BJ (cell line): ENCODE data around the gene AADACL4. TPM values are rescaled to one million over a fixed set of nuclear protein-coding genes. Genes with fewer than 3 reads are reported as not detected.

ENCODE experiments used
- CTCF ChIA-PET: fragments of 350-600 bp; formaldehyde crosslinking; extraction: SDS; loops from one replicate; lab custom pipeline; 2021; ENCODE audit warnings: antibody characterized with exemption, inconsistent platforms; lab: Yijun Ruan, JAX
- POLR2A ChIA-PET: fragments of 300-600 bp; sonication (Branson Sonifier 250); formaldehyde crosslinking; extraction: SDS; loops from one replicate; lab custom pipeline; 2021; ENCODE audit warnings: antibody characterized with exemption; lab: Charles Lee
- DNase-seq: peaks from one replicate; pipeline ENCODE4 v3.0.0-alpha.2; 2011; ENCODE audit warnings: low read depth
- H3K27me3 ChIP-seq: 2 replicates; pipeline ENCODE4 v1.6.0; 2011; ENCODE audit warnings: low read length; ENCODE audit not compliant: control insufficient read depth, insufficient read depth
- H3K36me3 ChIP-seq: 2 replicates; pipeline ENCODE4 v1.5.1; 2011; ENCODE audit warnings: low read length; ENCODE audit not compliant: control insufficient read depth, insufficient read depth
- H3K4me3 ChIP-seq: 2 replicates; pipeline ENCODE4 v1.5.1; 2011; ENCODE audit warnings: low read depth, mild to moderate bottlenecking, control low read depth, low read length
- polyA plus RNA-seq: library from polyadenylated mRNA; depleted of rRNA; stranded (reverse); fragments of >200 nt; gene quantifications from 2 replicates; pipeline ENCODE4 v1.2.3, GENCODE V29; 2011
- TF ChIP-seq, protein P1 (sequence below): IDR thresholded peaks from 2 replicates; pipeline ENCODE4 v1.5.1; 2011; ENCODE audit warnings: low read depth, mild to moderate bottlenecking, control low read depth, inconsistent platforms, low read length, moderate library complexity; ENCODE audit not compliant: insufficient read depth

Gene AADACL4
- polyA plus RNA-seq, 1 experiment, result 0.20 TPM

DNA sequence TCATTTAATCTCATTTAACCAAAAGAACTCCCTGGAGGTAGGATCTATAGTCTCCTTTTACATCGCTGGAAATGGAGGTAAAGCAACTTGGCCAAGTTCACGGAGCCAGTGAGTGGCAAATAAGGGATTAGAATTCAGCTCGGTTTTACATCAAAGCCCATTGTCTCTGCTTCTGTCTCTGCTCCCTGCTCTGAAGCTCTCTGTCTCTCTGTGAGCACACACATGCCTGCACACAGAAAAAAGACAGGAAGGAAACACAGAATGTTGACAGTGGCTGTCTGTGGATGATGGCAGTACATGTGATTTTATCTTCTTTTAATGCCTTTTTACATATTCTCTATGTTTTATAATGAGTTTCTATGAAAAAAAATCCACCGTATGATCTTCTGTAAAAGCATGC lies 17.0 kb upstream of the AADACL4 start:
- Histone ChIP-seq H3K4me3 (no peak overlapping the region), H3K27me3 (no peaks in the 10 kb centered on the region), H3K36me3 (no peaks in the 10 kb centered on the region)
- ChIA-PET POLR2A (no interaction called here), CTCF (interaction anchor here (0.7 kb wide), 1 partner anchor 25 kb away, joined by 3 read pairs; no protein-coding TSS in a partner anchor)
- TF ChIP-seq, protein P1, sequence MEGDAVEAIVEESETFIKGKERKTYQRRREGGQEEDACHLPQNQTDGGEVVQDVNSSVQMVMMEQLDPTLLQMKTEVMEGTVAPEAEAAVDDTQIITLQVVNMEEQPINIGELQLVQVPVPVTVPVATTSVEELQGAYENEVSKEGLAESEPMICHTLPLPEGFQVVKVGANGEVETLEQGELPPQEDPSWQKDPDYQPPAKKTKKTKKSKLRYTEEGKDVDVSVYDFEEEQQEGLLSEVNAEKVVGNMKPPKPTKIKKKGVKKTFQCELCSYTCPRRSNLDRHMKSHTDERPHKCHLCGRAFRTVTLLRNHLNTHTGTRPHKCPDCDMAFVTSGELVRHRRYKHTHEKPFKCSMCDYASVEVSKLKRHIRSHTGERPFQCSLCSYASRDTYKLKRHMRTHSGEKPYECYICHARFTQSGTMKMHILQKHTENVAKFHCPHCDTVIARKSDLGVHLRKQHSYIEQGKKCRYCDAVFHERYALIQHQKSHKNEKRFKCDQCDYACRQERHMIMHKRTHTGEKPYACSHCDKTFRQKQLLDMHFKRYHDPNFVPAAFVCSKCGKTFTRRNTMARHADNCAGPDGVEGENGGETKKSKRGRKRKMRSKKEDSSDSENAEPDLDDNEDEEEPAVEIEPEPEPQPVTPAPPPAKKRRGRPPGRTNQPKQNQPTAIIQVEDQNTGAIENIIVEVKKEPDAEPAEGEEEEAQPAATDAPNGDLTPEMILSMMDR, result no peak
- DNase-seq, result no peak

- CTCF ChIA-PET, result interaction anchor here (0.7 kb wide), 1 partner anchor 25 kb away, joined by 3 read pairs; no protein-coding TSS in a partner anchor
- Histone ChIP-seq H3K4me3 (no peak overlapping the region), H3K36me3 (no peaks in the 10 kb centered on the region), H3K27me3 (no peaks in the 10 kb centered on the region)
- TF ChIP-seq, protein P1, result no peak
- DNase-seq, result no peak
- POLR2A ChIA-PET, result no interaction called here
Observed at GRCh38 chr1:12627296-12627695, 16.6 kb upstream of the AADACL4 start.

- ChIA-PET CTCF (interaction anchor here (1.5 kb wide), 1 partner anchor 29 kb away, joined by 3 read pairs; no protein-coding TSS in a partner anchor), POLR2A (no interaction called here)
- Histone ChIP-seq H3K4me3 (no peak overlapping the region), H3K27me3 (no peaks in the 10 kb centered on the region), H3K36me3 (no peaks in the 10 kb centered on the region)
- no peak for DNase-seq
- TF ChIP-seq, protein P1, result no peak
Observed at GRCh38 chr1:12629511-12629956, 14.4 kb upstream of the AADACL4 start.

DNA sequence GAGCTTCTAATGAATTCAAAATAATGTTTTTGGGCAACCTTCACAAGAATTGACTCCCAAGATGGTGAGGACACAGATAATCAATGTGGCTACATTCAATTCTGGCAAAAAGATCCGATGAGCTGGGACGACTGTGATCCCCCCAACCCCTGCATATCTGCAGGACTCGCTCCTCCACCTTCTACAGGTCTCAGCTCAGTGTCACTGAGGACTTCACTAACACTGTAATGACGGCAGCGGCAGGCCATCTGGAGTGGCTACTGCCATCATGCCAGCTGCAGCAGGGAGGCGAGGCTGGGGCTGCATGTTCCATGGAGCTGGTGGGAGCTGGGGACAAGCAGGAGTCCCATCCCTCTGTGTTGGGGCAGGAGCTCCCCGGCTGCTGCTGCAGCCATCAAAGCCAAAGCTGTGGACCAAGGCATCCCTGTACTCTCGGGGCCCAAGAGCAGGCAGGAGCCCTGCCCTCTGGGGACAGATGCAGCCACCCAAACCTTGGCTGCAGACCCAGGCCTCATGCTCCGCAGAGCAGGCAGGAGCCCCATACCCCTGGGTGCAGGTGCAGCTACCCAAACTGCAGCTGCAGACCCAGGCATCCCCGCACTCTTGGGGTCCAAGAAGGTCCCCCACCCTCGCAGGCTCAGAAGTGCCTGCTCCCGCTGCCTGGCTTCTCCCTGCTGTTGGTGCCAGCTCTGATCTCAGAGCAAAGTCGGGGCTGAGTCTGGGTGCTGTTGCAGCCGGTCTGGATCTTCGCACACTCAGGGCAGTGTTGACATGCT lies 13.7 kb upstream of the AADACL4 start:
- ChIA-PET CTCF (interaction anchor here (0.8 to 1.1 kb wide), 4 partner anchors 8 to 355 kb away, joined by 3 read pairs; no protein-coding TSS in a partner anchor), POLR2A (no interaction called here)
- no peak for DNase-seq
- TF ChIP-seq, protein P1, result no peak
- Histone ChIP-seq H3K4me3 (no peak overlapping the region), H3K36me3 (no peaks in the 10 kb centered on the region), H3K27me3 (no peaks in the 10 kb centered on the region)

DNA sequence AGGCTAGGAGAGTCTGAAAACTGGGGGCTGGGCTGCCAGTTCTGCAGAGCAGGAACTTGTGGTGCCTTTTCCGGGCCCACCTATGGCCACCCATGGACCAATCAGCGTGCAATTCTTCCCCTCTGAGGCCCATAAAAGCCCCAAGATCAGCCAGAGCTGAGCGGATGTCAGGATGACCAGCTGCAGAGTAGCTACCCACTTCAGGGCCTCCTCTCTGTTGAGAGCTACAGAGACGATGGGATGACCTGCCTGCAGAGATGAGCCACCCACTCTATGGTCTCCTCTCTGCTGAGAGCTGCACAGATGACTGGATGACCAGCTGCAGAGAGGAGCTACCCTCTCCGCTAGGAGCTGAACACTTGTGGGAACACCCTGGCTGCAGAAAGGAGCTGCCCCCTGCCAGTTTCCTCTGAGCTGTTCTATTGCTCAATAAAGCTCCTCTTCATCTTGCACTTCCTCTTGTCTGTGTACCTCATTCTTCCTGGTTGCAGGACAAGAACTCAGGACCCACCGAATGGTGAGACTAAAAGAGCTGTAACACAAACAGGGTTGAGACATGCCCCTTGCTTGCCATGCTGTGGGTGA lies 12.8 kb upstream of the AADACL4 start:
- H3K36me3 ChIP-seq, result no peaks in the 10 kb centered on the region
- H3K27me3 ChIP-seq, result no peaks in the 10 kb centered on the region
- ChIA-PET POLR2A (no interaction called here), CTCF (interaction anchor here (0.9 to 1.6 kb wide), 4 partner anchors 9 to 356 kb away, joined by 3 to 7 read pairs (median 3); no protein-coding TSS in a partner anchor)
- TF ChIP-seq, protein P1, result no peak
- no peak overlapping the region for H3K4me3 ChIP-seq
- no peak for DNase-seq
